G401.6 (cell line): Measurements from ENCODE around the gene MTMR11.
A peak's percentile ranks its signal among the peaks of the same experiment; 100 is the strongest.
"Not testable (repeated sequence)": the region's sequence is repeated elsewhere in the genome, so short reads cannot be mapped to it uniquely, and the experiment has no call there.

ENCODE experiments used
- FAIRE-seq: peaks from 2 replicates; lab custom pipeline; 2012; peaks lifted over from hg19 to GRCh38; lab: Jason Lieb, UNC

The MTMR11 gene

GRCh38 chr1:149936170-149936991 lies at the start of gene MTMR11:
TSS of gene MTMR11 (minus strand) at chr1:149936879. CDS start at chr1:149936647, 232 bp downstream.
- FAIRE-seq = no peak

- no peak for FAIRE-seq
Observed at GRCh38 chr1:149979972-149980540, 43.4 kb upstream of the MTMR11 start.

GRCh38 chr1:149979245-149979971 lies 42.7 kb upstream of the MTMR11 start:
- FAIRE-seq = no peak

GRCh38 chr1:149978547-149979023 lies 41.9 kb upstream of the MTMR11 start:
- no peak for FAIRE-seq

- FAIRE-seq = no peak
Observed at GRCh38 chr1:149977345-149977744, 40.7 kb upstream of the MTMR11 start.

GRCh38 chr1:149972547-149972946 lies 35.9 kb upstream of the MTMR11 start:
- no peak for FAIRE-seq

- FAIRE-seq = no peak
Observed at GRCh38 chr1:149967646-149968045, 31.0 kb upstream of the MTMR11 start.

GRCh38 chr1:149967041-149967440 lies 30.4 kb upstream of the MTMR11 start:
- FAIRE-seq = no peak

GRCh38 chr1:149966405-149966804 lies 29.7 kb upstream of the MTMR11 start:
- no peak for FAIRE-seq

GRCh38 chr1:149965440-149965839 lies 28.8 kb upstream of the MTMR11 start:
- no peak for FAIRE-seq

GRCh38 chr1:149963358-149963757 lies 26.7 kb upstream of the MTMR11 start:
- FAIRE-seq = no peak

GRCh38 chr1:149962736-149963135 lies 26.1 kb upstream of the MTMR11 start:
- peak; percentile 25 for FAIRE-seq

GRCh38 chr1:149962039-149962647 lies 25.5 kb upstream of the MTMR11 start:
- peak; percentile 76 for FAIRE-seq

GRCh38 chr1:149957548-149957947 lies 20.9 kb upstream of the MTMR11 start:
- FAIRE-seq = not testable (repeated sequence)

GRCh38 chr1:149949911-149950310 lies 13.2 kb upstream of the MTMR11 start:
- FAIRE-seq = no peak

GRCh38 chr1:149945206-149945605 lies 8.5 kb upstream of the MTMR11 start:
- FAIRE-seq = no peak

- FAIRE-seq = no peak
Observed at GRCh38 chr1:149942885-149943284, 6.2 kb upstream of the MTMR11 start.

- peak; percentile 87 for FAIRE-seq
Observed at GRCh38 chr1:149942207-149942606, 5.5 kb upstream of the MTMR11 start.

- no peak for FAIRE-seq
Observed at GRCh38 chr1:149940427-149940826, 3.7 kb upstream of the MTMR11 start.

GRCh38 chr1:149938668-149939003 lies 2.0 kb upstream of the MTMR11 start:
- FAIRE-seq = not testable (repeated sequence)

GRCh38 chr1:149937759-149938158 lies 1.1 kb upstream of the MTMR11 start:
- FAIRE-seq = no peak

- peak; percentile 97 for FAIRE-seq
Observed at GRCh38 chr1:149936992-149937705, 470 bp upstream of the MTMR11 start.
